CD1c-positive myeloid dendritic cell (primary cell): ENCODE data around the gene PIBF1.

Source experiments
- DNase-seq: peaks from one replicate; pipeline ENCODE4 v3.0.0-alpha.2; 2016; ENCODE audit errors: extremely low spot score

PIBF1 gene

DNA sequence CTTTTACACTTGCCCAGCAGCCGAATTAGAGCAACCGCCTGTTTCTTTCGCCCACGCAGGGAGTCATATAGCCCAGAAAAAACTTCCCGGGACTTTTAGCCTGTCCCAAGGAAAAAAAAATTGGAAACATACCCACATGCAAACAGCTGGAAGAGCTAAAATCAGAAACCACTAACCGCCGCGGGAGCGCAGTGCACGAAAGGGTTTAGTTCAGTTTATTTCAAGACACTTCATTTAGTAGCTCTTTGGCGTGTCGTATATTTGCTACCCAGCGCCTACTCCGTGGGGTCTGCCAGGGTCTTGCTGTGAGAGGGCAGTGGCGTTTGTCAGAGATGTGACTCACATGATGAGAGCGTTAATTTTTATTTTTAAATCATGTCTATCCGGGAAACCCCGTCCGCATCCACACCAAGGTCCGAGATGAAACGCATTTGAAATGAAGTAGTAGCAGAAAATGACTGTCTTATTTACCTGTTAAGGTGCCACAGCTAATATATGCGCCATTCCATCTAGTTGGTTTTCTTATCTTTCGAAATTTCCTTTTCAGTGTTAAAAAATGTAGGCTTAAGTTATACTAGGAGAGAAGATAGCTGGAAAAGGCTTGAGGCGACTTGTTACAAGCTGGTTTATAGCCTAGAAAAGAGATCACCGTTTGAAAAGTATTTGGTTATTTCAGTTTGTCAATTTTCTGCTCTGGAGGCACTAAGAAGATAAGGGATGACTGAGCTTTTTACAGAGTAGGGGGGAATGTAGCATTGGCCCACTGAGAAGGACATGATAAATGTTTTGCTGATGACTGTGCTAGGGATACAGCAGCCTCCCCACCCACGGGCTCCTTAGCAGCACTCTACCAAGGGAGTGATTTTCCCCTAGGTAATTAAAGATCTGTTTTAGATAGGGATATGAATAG, 278.6 kb downstream of the PIBF1 start:
- DNase-seq: peak; percentile 9

DNA sequence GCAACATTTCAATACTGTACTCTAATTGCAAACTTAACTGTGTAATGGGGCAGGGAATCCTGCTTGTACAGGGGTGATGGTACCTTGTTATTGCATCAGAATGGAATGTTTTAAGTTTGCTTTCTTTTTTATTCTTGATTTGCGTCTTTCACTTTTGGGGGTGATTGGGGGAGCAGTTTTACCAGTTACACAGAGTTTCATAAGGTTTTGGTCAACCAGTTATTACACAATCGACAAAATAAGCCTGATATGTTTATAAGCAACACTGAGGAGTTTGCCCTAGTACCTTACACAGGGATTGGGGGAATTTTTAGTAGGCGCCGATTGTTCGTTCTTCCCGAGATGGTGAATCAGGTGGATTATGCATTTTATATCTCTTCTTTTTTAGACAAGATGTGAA, 279.5 kb downstream of the PIBF1 start:
- DNase-seq: no peak

DNA sequence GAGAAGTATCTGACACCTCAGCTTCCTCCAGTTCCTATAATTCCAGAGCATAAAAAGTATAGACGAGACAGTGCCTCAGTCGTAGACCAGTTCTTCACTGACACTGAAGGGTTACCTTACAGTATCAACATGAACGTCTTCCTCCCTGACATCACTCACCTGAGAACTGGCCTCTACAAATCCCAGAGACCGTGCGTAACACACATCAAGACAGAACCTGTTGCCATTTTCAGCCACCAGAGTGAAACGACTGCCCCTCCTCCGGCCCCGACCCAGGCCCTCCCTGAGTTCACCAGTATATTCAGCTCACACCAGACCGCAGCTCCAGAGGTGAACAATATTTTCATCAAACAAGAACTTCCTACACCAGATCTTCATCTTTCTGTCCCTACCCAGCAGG, 279.9 kb downstream of the PIBF1 start:
- no peak for DNase-seq

DNA sequence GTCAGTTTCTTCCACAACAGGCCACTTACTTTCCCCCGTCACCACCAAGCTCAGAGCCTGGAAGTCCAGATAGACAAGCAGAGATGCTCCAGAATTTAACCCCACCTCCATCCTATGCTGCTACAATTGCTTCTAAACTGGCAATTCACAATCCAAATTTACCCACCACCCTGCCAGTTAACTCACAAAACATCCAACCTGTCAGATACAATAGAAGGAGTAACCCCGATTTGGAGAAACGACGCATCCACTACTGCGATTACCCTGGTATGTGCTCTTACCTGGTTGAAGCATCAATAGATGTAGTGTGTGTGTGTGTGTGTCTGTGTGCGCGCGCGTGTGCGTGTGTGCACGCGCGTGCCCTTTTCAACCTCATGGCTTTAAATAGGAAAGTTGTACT, 280.5 kb downstream of the PIBF1 start:
- no peak for DNase-seq

DNA sequence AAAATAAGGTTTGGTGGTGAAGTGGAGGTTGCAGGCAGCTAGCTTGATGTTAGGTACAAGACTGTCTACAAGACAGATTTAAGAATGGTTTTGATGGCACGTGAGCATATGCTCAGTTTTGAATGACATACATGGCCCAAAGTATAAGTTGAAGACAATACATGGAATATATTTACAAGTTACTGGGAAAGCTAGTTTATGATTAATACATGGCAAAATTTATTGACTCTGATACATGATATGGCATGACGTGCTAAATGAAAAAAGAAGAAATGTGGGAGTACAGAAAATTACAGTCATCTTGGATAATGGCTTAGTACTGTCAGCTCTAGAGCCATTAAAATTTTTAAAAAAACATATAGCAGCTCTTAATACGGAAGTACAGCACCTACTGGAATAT, 281.2 kb downstream of the PIBF1 start:
- DNase-seq: no peak

DNA sequence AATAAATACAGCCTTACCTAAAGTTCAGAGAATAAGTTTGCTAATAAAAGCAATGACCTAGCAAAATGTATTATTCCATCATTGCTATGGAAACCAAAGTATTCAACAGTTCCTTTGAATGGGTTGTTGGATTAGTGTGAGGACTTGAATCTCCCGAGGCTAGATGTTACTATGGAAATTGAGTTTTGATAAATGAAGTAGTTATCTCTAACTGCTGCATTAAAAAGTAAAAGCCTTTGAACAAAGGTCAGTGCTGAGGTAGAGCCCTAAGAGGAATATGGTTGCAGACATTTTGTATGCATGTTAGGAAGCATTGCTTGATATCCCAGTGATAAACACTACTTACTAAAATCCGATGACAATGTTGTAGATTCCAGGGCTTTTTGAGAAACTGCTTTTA, 283.1 kb downstream of the PIBF1 start:
- DNase-seq: no peak

DNA sequence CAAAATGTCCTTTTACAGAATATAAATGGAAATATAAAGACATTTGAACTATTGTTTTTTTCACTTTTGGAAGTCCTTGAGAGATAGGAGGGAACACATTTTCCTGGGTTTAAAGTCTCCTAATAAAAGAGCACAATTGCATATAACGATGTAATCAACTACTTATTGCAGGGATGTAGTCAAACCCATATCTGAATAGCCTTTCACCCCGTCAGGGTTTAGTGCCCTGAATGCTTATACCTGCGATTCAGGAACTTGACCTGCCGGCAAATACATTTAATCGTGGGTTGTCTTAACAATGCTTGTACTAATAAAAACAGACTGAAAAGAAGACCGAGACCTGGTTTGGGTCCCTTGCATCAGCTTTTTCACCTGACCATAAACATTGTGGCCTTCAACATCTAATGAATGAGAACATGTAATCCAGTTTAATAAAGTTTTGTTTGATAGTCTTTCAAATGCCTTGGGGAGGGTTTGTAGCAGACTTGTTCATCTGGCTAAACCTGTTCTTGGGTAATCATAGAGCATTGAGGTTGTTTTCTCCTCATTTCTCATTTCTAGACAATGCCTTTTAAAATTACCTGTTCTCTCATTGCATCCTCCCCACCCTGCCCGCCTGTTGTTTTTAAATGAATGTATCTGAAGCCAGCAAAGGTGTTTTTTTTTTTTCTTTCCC, 283.9 kb downstream of the PIBF1 start:
- DNase-seq: no peak
